Thoracic aorta (tissue), 2 donors: ENCODE measurements around the gene OR2T6. TPM values are rescaled to one million over a fixed set of nuclear protein-coding genes. Genes with fewer than 3 reads are reported as not detected.
"Not testable (repeated sequence)": the region's sequence is repeated elsewhere in the genome, so short reads cannot be mapped to it uniquely, and the experiment has no call there.

Experiments used
- ATAC-seq: fragments of 150-250 bp; one replicate; pipeline ENCODE4 v1.8.0; 2017; ENCODE audit warnings: low read depth; ENCODE audit not compliant: insufficient number of reproducible peaks, low FRiP score
- DNase-seq: peaks from one replicate; pipeline ENCODE4 v3.0.0-alpha.2; 2020; ENCODE audit warnings: low spot score
- H3K27ac ChIP-seq, 2 donors: fragments of 200-600 bp; sonication (generic); 1 replicate in 1 of 2; 2 replicates in 1 of 2; pipeline ENCODE4 v1.5.1; 2016; ENCODE audit warnings: mild to moderate bottlenecking in 2 of 2, moderate library complexity in 2 of 2
- H3K27me3 ChIP-seq: fragments of 200-600 bp; sonication (generic); replicated peaks from 2 replicates; pipeline ENCODE4 v1.6.0; 2016; ENCODE audit warnings: mild to moderate bottlenecking; ENCODE audit not compliant: insufficient read depth
- H3K36me3 ChIP-seq: fragments of 200-600 bp; sonication (generic); one replicate; pipeline ENCODE4 v1.5.1; 2016
- H3K4me1 ChIP-seq, 2 donors: fragments of 200-600 bp; sonication (generic); 1 replicate in 1 of 2; 2 replicates in 1 of 2; pipeline versions ENCODE4 v1.5.1 to v1.6.0; 2016; ENCODE audit warnings: low read depth in 2 of 2, mild to moderate bottlenecking in 1 of 2; ENCODE audit not compliant: control insufficient read depth in 1 of 2
- H3K4me3 ChIP-seq: fragments of 200-600 bp; sonication (generic); 2 replicates; pipeline ENCODE4 v1.5.1; 2016; ENCODE audit warnings: mild to moderate bottlenecking
- H3K9me3 ChIP-seq: fragments of 200-600 bp; sonication (generic); 2 replicates; pipeline ENCODE4 v1.5.1; 2016
- total RNA-seq, 2 donors: library from RNA; depleted of rRNA; stranded (reverse); fragments of >200 nt; gene quantifications; one replicate each; pipeline versions ENCODE4 v1.1.0 to v1.2.3, GENCODE V29; 2016

Gene OR2T6
- total RNA-seq, 2 donors from 2014 or later = not detected

GRCh38 chr1:248438668-248439067 is 63.1 kb downstream of the OR2T6 start:
- not testable (repeated sequence) for H3K27ac ChIP-seq, H3K9me3 ChIP-seq, H3K27me3 ChIP-seq, H3K4me3 ChIP-seq, ATAC-seq, H3K4me1 ChIP-seq, DNase-seq, H3K36me3 ChIP-seq

DNA sequence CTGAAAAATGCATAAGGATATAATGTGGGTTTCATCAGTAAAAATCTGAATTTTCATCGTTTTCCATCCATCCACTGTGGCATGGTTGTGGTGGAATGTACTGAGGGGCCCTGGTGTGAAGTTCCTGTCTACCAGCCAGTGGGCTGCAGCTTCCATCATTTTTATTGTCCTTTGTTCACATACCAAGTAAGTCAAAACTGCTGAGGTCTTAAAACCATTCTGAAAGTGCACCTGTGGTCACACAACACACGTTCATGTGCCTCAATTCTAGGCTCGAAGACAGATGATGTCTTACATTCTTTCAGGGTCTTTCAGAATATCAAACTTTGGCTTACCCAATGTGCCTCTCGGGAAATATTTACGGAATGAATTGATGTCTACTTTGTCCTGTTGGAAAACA is 63.7 kb downstream of the OR2T6 start:
- not testable (repeated sequence) for H3K4me3 ChIP-seq, H3K4me1 ChIP-seq, ATAC-seq, DNase-seq, H3K36me3 ChIP-seq, H3K9me3 ChIP-seq, H3K27me3 ChIP-seq, H3K27ac ChIP-seq

Other genes starting within 250 kb of the OR2T6 start
- gene OR2M5, start 230.6 kb upstream of the OR2T6 start, total RNA-seq = not detected
- gene OR2M2, start 200.9 kb upstream of the OR2T6 start, total RNA-seq = not detected
- not detected for gene OR2M3, start 178.5 kb upstream of the OR2T6 start, total RNA-seq
- gene OR2M4, start 144.3 kb upstream of the OR2T6 start, total RNA-seq = not detected
- not detected for gene OR2T33, start 97.8 kb upstream of the OR2T6 start, total RNA-seq
- not detected for gene OR2T12, start 72.3 kb upstream of the OR2T6 start, total RNA-seq
- gene OR2M7, start 51.2 kb upstream of the OR2T6 start, total RNA-seq = not detected
- not detected for gene OR14C36, start 27.0 kb upstream of the OR2T6 start, total RNA-seq
- gene OR2T4, start 14.1 kb upstream of the OR2T6 start, total RNA-seq = not detected
- not detected for gene OR2T1, start 27.3 kb downstream of the OR2T6 start, total RNA-seq
- not detected for gene OR2T2, start 69.9 kb downstream of the OR2T6 start, total RNA-seq
- not detected for gene OR2T3, start 97.6 kb downstream of the OR2T6 start, total RNA-seq
- not detected for gene OR2T5, start 112.8 kb downstream of the OR2T6 start, total RNA-seq
- gene OR2G6, start 132.3 kb downstream of the OR2T6 start, total RNA-seq = not detected
- gene OR2T29, start 187.0 kb downstream of the OR2T6 start, total RNA-seq = not detected
- gene OR2T34, start 199.0 kb downstream of the OR2T6 start, total RNA-seq = not detected
- gene OR2T10, start 222.0 kb downstream of the OR2T6 start, total RNA-seq = not detected